Mesenchymal stem cell (in vitro differentiated cells and primary cell): ENCODE data around the gene AUTS2. TPM values are rescaled to one million over a fixed set of nuclear protein-coding genes. Genes with fewer than 3 reads are reported as not detected.

Experiments used
- DNase-seq: peaks from one replicate; pipeline ENCODE4 v3.0.0-alpha.2; 2013
- H2AFZ ChIP-seq: one replicate; pipeline ENCODE4 v1.6.1; 2013; ENCODE audit warnings: low read depth, mild to moderate bottlenecking, control low read depth, inconsistent platforms, low read length, moderate library complexity
- H2AK5ac ChIP-seq: 2 replicates; pipeline ENCODE4 v1.6.1; 2013; ENCODE audit warnings: low read length, moderate library complexity, mild to moderate bottlenecking, inconsistent platforms; ENCODE audit not compliant: severe bottlenecking
- H2BK120ac ChIP-seq: one replicate; pipeline ENCODE4 v1.6.1; 2013; ENCODE audit warnings: low read depth, mild to moderate bottlenecking, inconsistent platforms, low read length, moderate library complexity
- H2BK12ac ChIP-seq, 2 experiments: one replicate each; pipeline ENCODE4 v1.6.1; 2013; ENCODE audit warnings: inconsistent platforms in 2 of 2, low read length in 2 of 2, mild to moderate bottlenecking in 2 of 2, moderate library complexity in 2 of 2, control low read depth in 1 of 2
- H2BK15ac ChIP-seq: one replicate; pipeline ENCODE4 v1.6.1; 2013; ENCODE audit warnings: mild to moderate bottlenecking, low read depth, inconsistent platforms; ENCODE audit not compliant: poor library complexity, severe bottlenecking
- H2BK5ac ChIP-seq: 2 replicates; pipeline ENCODE4 v1.6.1; 2013; ENCODE audit warnings: low read depth, mild to moderate bottlenecking, low read length, control low read depth, inconsistent platforms; ENCODE audit not compliant: poor library complexity, severe bottlenecking
- H3K14ac ChIP-seq, 2 experiments: one replicate each; pipeline ENCODE4 v1.6.1; 2013; ENCODE audit warnings: inconsistent platforms in 2 of 2, low read length in 2 of 2, control low read depth in 1 of 2, mild to moderate bottlenecking in 1 of 2, moderate library complexity in 1 of 2
- H3K18ac ChIP-seq, 2 experiments: one replicate each; pipeline ENCODE4 v1.6.1; 2013; ENCODE audit warnings: inconsistent platforms in 2 of 2, low read length in 2 of 2, control low read depth in 1 of 2, low read depth in 1 of 2, mild to moderate bottlenecking in 1 of 2
- H3K23ac ChIP-seq, 2 experiments: one replicate each; pipeline ENCODE4 v1.6.1; 2013; ENCODE audit warnings: inconsistent platforms in 2 of 2, low read length in 2 of 2, mild to moderate bottlenecking in 2 of 2, moderate library complexity in 2 of 2, control low read depth in 1 of 2
- H3K27ac ChIP-seq: 2 replicates; pipeline ENCODE4 v1.5.1; 2013; ENCODE audit warnings: mild to moderate bottlenecking, moderate library complexity, low read length, control low read depth, inconsistent platforms; ENCODE audit not compliant: poor library complexity, severe bottlenecking
- H3K27me3 ChIP-seq, 2 experiments: 2 replicates each; pipeline versions ENCODE4 v1.6.1 to v1.7.0; 2013; ENCODE audit warnings: low read length in 2 of 2, mild to moderate bottlenecking in 2 of 2, moderate library complexity in 2 of 2, control low read depth in 1 of 2, inconsistent platforms in 1 of 2; ENCODE audit not compliant: control insufficient read depth in 1 of 2, insufficient read depth in 1 of 2
- H3K36me3 ChIP-seq, 2 experiments: 2 replicates each; pipeline versions ENCODE4 v1.6.1 to v1.7.0; 2013; ENCODE audit warnings: low read length in 2 of 2, control low read depth in 1 of 2, inconsistent platforms in 1 of 2, low read depth in 1 of 2, mild to moderate bottlenecking in 1 of 2; ENCODE audit not compliant: insufficient read depth in 2 of 2, control insufficient read depth in 1 of 2
- H3K4ac ChIP-seq, 2 experiments: one replicate each; pipeline ENCODE4 v1.6.1; 2013; ENCODE audit warnings: inconsistent platforms in 2 of 2, low read length in 2 of 2, mild to moderate bottlenecking in 2 of 2, moderate library complexity in 2 of 2, control low read depth in 1 of 2, low read depth in 1 of 2
- H3K4me1 ChIP-seq: 2 replicates; pipeline ENCODE4 v1.6.1; 2013; ENCODE audit warnings: low read depth, low read length, control low read depth; ENCODE audit not compliant: control insufficient read depth, insufficient read depth
- H3K4me2 ChIP-seq: 2 replicates; pipeline ENCODE4 v1.6.1; 2013; ENCODE audit warnings: low read length, mild to moderate bottlenecking, inconsistent platforms; ENCODE audit not compliant: poor library complexity, severe bottlenecking
- H3K4me3 ChIP-seq, 2 experiments: 2 replicates each; pipeline versions ENCODE4 v1.5.1 to v1.7.0; 2013; ENCODE audit warnings: low read length in 2 of 2, mild to moderate bottlenecking in 2 of 2, control low read depth in 1 of 2, low read depth in 1 of 2; ENCODE audit not compliant: insufficient read depth in 1 of 2
- H3K79me1 ChIP-seq: replicated peaks from 2 replicates; pipeline ENCODE4 v1.6.1; 2013; ENCODE audit warnings: mild to moderate bottlenecking, control low read depth, low read length, inconsistent platforms; ENCODE audit not compliant: poor library complexity, severe bottlenecking
- H3K9ac ChIP-seq: 2 replicates; pipeline ENCODE4 v1.7.0; 2013; ENCODE audit warnings: mild to moderate bottlenecking, low read length, moderate library complexity
- H3K9me3 ChIP-seq: 2 replicates; pipeline ENCODE4 v1.7.0; 2013; ENCODE audit warnings: mild to moderate bottlenecking, low read length; ENCODE audit not compliant: control insufficient read depth
- H4K8ac ChIP-seq: one replicate; pipeline ENCODE4 v1.6.1; 2013; ENCODE audit warnings: inconsistent platforms, mild to moderate bottlenecking, low read length, moderate library complexity
- H4K91ac ChIP-seq: one replicate; pipeline ENCODE4 v1.6.1; 2013; ENCODE audit warnings: mild to moderate bottlenecking, low read length, inconsistent platforms
- WGBS: methylation state at CpG from one replicate; pipeline ENCODE4 v1.1.7; 2013; ENCODE audit warnings: mixed read lengths; 5-methylcytosine and 5-hydroxymethylcytosine counted together
- polyA plus RNA-seq, 2 experiments: library from polyadenylated mRNA; stranded (reverse); fragments of 200-250 nt; gene quantifications; one replicate each; pipeline ENCODE4 v1.2.3, GENCODE V29; 2013

AUTS2 gene
- polyA plus RNA-seq (2013, experiment 1 of 2): 4.4 TPM
- 3.9 TPM for polyA plus RNA-seq (2013, experiment 2 of 2)

DNA sequence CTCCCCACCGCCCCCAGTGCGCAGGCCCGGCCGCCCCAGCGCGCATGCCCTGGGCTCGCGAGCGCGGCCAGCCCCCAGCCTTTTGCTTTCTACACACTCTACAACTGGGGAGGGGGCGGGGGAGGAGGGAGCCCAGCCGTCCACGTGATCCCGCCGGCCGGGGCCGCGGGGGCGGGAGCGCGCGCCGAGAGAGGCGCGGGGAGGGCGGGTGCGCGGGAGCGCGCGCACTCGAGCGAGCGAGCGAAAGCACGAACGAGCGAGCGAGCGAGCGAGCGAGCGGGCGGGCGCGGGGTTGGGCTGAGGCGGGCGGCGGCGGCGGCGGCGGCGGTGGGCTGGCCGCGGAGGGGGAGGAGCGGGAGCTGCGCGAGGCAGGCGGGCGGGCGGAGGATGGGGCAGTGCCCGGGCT, at the start of gene AUTS2:
Gene AUTS2, plus strand, starts transcription at position 395 of the 406 bp plus-strand sequence. CDS start 1,179 bp downstream, outside the sequence.
- Histone ChIP-seq H2BK120ac (no peak within 1 kb of the TSS), H2BK15ac (no peak within 1 kb of the TSS), H3K4me1 (peaks cover 6% of the 10 kb centered on the region), H3K27me3 (no peaks in the 10 kb centered on the region), H2BK5ac (no peak within 1 kb of the TSS), H3K18ac (peak within 1 kb of the TSS; percentile 4 to 85), H3K23ac (no peak within 1 kb of the TSS), H3K4ac (no peak within 1 kb of the TSS), H2AFZ (peak within 1 kb of the TSS; percentile 30), H3K4me2 (peak within 1 kb of the TSS; percentile 94), H2BK12ac (peak within 1 kb of the TSS in 1 of 2 experiments; percentile 78), H2AK5ac (no peak within 1 kb of the TSS), H3K14ac (no peak within 1 kb of the TSS), H3K9me3 (no peaks in the 10 kb centered on the region), H3K4me3 (peak within 1 kb of the TSS; percentile 91 to 93), H4K91ac (peak within 1 kb of the TSS; percentile 70), H3K27ac (peak within 1 kb of the TSS; percentile 58), H3K36me3 (no peaks in the 10 kb centered on the region), H3K9ac (peak within 1 kb of the TSS; percentile 92), H3K79me1 (peaks cover 16% of the 10 kb centered on the region), H4K8ac (peak within 1 kb of the TSS; percentile 61)
- DNase-seq: peak; percentile 77
- 0% methylated on average over 1 of the region's 63 CpGs for WGBS

- 79% methylated on average over 6 of the region's 6 CpGs for WGBS
- H3K4me1 ChIP-seq: no peaks in the 10 kb centered on the region
- no peaks in the 10 kb centered on the region for H3K79me1 ChIP-seq
- no peak overlapping the region for H2AFZ ChIP-seq
- H3K4me3 ChIP-seq: no peak overlapping the region
- no peak overlapping the region for H4K8ac ChIP-seq
- H3K23ac ChIP-seq: no peak overlapping the region
- H2BK5ac ChIP-seq: no peak overlapping the region
- H3K4me2 ChIP-seq: no peak overlapping the region
- H3K18ac ChIP-seq: no peak overlapping the region
- H2AK5ac ChIP-seq: no peak overlapping the region
- H3K9me3 ChIP-seq: no peaks in the 10 kb centered on the region
- H2BK120ac ChIP-seq: no peak overlapping the region
- no peak overlapping the region for H4K91ac ChIP-seq
- H3K36me3 ChIP-seq: no peaks in the 10 kb centered on the region
- no peak overlapping the region for H3K27ac ChIP-seq
- H3K27me3 ChIP-seq: peaks cover 12 to 15% of the 10 kb centered on the region in 2 experiments
- H2BK15ac ChIP-seq: no peak overlapping the region
- no peak overlapping the region for H2BK12ac ChIP-seq
- H3K14ac ChIP-seq: no peak overlapping the region
- H3K4ac ChIP-seq: no peak overlapping the region
- DNase-seq: no peak
- no peak overlapping the region for H3K9ac ChIP-seq
Observed at GRCh38 chr7:69550991-69551390, 47.3 kb upstream of the AUTS2 start.

DNA sequence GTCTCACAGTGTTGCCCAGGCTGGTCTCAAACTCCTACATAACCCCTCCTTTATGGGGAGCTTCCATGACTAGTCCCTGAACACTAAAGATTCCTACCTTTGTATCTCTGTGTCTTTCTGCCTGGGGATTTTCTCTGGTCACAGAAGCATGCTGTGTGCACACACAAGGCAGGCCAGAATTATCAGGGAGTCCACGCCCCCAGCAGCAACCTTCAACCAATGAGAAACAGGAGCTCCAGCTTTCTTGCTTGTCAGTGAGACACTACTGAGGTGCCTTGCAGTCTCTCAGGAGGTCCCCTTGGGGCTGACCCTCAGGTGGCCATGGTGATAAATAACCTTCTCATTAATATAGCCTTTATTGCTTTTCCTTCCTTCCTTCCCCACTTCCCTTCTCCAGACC, 45.1 kb upstream of the AUTS2 start:
- no peak overlapping the region for H3K18ac ChIP-seq
- no peak overlapping the region for H3K4ac ChIP-seq
- H3K9me3 ChIP-seq: no peaks in the 10 kb centered on the region
- H4K91ac ChIP-seq: no peak overlapping the region
- H3K14ac ChIP-seq: no peak overlapping the region
- H3K36me3 ChIP-seq: no peaks in the 10 kb centered on the region
- no peak overlapping the region for H2AK5ac ChIP-seq
- H2BK15ac ChIP-seq: no peak overlapping the region
- H3K79me1 ChIP-seq: no peaks in the 10 kb centered on the region
- WGBS: 47% methylated on average over 1 of the region's 1 CpG
- no peak for DNase-seq
- peaks cover 12 to 15% of the 10 kb centered on the region in 2 experiments for H3K27me3 ChIP-seq
- no peak overlapping the region for H3K4me2 ChIP-seq
- H4K8ac ChIP-seq: no peak overlapping the region
- H2BK12ac ChIP-seq: no peak overlapping the region
- no peak overlapping the region for H2AFZ ChIP-seq
- H3K4me1 ChIP-seq: no peaks in the 10 kb centered on the region
- H3K23ac ChIP-seq: no peak overlapping the region
- no peak overlapping the region for H3K27ac ChIP-seq
- H3K9ac ChIP-seq: no peak overlapping the region
- H2BK120ac ChIP-seq: no peak overlapping the region
- no peak overlapping the region for H2BK5ac ChIP-seq
- H3K4me3 ChIP-seq: no peak overlapping the region

- H4K8ac ChIP-seq: no peak overlapping the region
Observed at GRCh38 chr7:69561266-69561960, 36.9 kb upstream of the AUTS2 start.

More at GRCh38 chr7:69561266-69561960, 36.9 kb upstream of the AUTS2 start:
- Histone ChIP-seq H3K27ac (no peak overlapping the region), H3K4me3 (no peak overlapping the region), H3K4ac (no peak overlapping the region), H3K18ac (no peak overlapping the region), H3K27me3 (no peaks in the 10 kb centered on the region), H2AK5ac (no peak overlapping the region), H3K79me1 (no peaks in the 10 kb centered on the region), H3K23ac (no peak overlapping the region), H3K4me2 (no peak overlapping the region), H3K9ac (no peak overlapping the region), H3K9me3 (no peaks in the 10 kb centered on the region), H2AFZ (no peak overlapping the region), H2BK15ac (no peak overlapping the region), H3K36me3 (no peaks in the 10 kb centered on the region), H3K4me1 (peaks cover 2% of the 10 kb centered on the region), H4K91ac (no peak overlapping the region), H2BK12ac (no peak overlapping the region), H3K14ac (no peak overlapping the region), H2BK120ac (no peak overlapping the region), H2BK5ac (no peak overlapping the region)
- DNase-seq: no peak
- WGBS: 72% methylated on average over 6 of the region's 8 CpGs
